Fibroblast of the aortic adventitia (primary cell): Measurements from ENCODE around the gene CERS1. TPM values are rescaled to one million over a fixed set of nuclear protein-coding genes. Genes with fewer than 3 reads are reported as not detected.

ENCODE experiments used
- DNase-seq: peaks from one replicate; pipeline ENCODE4 v3.0.0-alpha.2; 2010; ENCODE audit warnings: low read depth
- H3K4me3 ChIP-seq: 2 replicates; pipeline ENCODE4 v1.5.1; 2011; ENCODE audit warnings: low read depth, mild to moderate bottlenecking, control low read depth, low read length, moderate library complexity
- CTCF ChIP-seq: IDR thresholded peaks from 2 replicates; pipeline ENCODE4 v1.5.1; 2011; ENCODE audit warnings: mild to moderate bottlenecking, low read length, control low read depth, inconsistent platforms; ENCODE audit not compliant: insufficient read depth
- total RNA-seq: library from RNA; depleted of rRNA; stranded (reverse); fragments of >200 nt; gene quantifications from 2 replicates; pipeline ENCODE4 v1.2.3, GENCODE V29; 2012; ENCODE audit warnings: low replicate concordance

Gene CERS1
- total RNA-seq, 1 donor = 1.6 TPM

- TF ChIP-seq CTCF = no peak
- no peak overlapping the region for H3K4me3 ChIP-seq
- DNase-seq = no peak
Observed at GRCh38 chr19:18843960-18844359, 52.0 kb downstream of the CERS1 start.

GRCh38 chr19:18842166-18842565 lies 53.8 kb downstream of the CERS1 start:
- no peak for TF ChIP-seq CTCF
- DNase-seq = no peak
- H3K4me3 ChIP-seq = no peak overlapping the region

- no peak for TF ChIP-seq CTCF
- no peak for DNase-seq
- H3K4me3 ChIP-seq = no peak overlapping the region
Observed at GRCh38 chr19:18841400-18841799, 54.6 kb downstream of the CERS1 start.

GRCh38 chr19:18840288-18841267 lies 55.4 kb downstream of the CERS1 start:
- DNase-seq = no peak
- TF ChIP-seq CTCF = no peak
- no peak overlapping the region for H3K4me3 ChIP-seq

GRCh38 chr19:18839465-18840287 lies 56.3 kb downstream of the CERS1 start:
- no peak for TF ChIP-seq CTCF
- no peak overlapping the region for H3K4me3 ChIP-seq
- no peak for DNase-seq

- DNase-seq = no peak
- H3K4me3 ChIP-seq = peak overlapping the region; percentile 83
- TF ChIP-seq CTCF = no peak
Observed at GRCh38 chr19:18834644-18834984, 61.3 kb downstream of the CERS1 start.
